ENCODE results near the gene SRMS. TPM values are rescaled to one million over a fixed set of nuclear protein-coding genes. Genes with fewer than 3 reads are reported as not detected.

Gene SRMS
- total and polyA plus RNA-seq, 2 of the 13 experiments (the other 11 are each of a cell fraction or from before 2014, with no cell fraction given) = not detected

- Histone ChIP-seq H2AFZ (ENCODE audit: low read length) (no peak overlapping the region), H3K27me3 (ENCODE audit: control insufficient read depth in 1 of 2, insufficient read depth in 2 of 2, low read length in 2 of 2) (peaks cover 28 to 67% of the 10 kb centered on the region in 2 experiments), H3K4me3 (replicated peaks in 1 of 3; ENCODE audit: insufficient read depth in 1 of 3, low read depth in 2 of 3, low read length in 3 of 3) (no peak overlapping the region), H3K9me3 (ENCODE audit: low read length) (no peaks in the 10 kb centered on the region), H3K36me3 (replicated peaks in 1 of 2; ENCODE audit: control insufficient read depth in 1 of 2, insufficient read depth in 2 of 2, low read length in 2 of 2) (no peaks in the 10 kb centered on the region), H3K9ac (ENCODE audit: insufficient read depth, low read depth, low read length) (no peak overlapping the region), H3K27ac (ENCODE audit: extremely low read length, insufficient read depth, low read length) (no peak overlapping the region), H3K4me1 (ENCODE audit: insufficient read depth, low read length) (peaks cover 12% of the 10 kb centered on the region; the same call in 1 of the 2 replicates), H3K79me2 (ENCODE audit: insufficient read depth, low read length) (no peaks in the 10 kb centered on the region), H3K4me2 (ENCODE audit: low read depth, low read length) (no peak overlapping the region), H4K20me1 (ENCODE audit: insufficient read depth, low read length) (peaks cover 6% of the 10 kb centered on the region; the same call in 1 of the 2 replicates)
- ATAC-seq (no peak), DNase-seq (ENCODE audit: low spot score) (no peak), FAIRE-seq (no peak)
- in situ Hi-C loops (cut with HindIII; ENCODE audit: extremely low pct_ligation_motif_present, low pct_unique_long_range_greater_than_20kb) (no loop called here), intact Hi-C loops (cut with micrococcal nuclease; ENCODE audit: unreplicated experiment) (no loop called here)
- WGBS (ENCODE audit: low lambda C conversion rate) = 6% methylated on average over 2 of the region's 2 CpGs
- 0 out of 2 replicates have a peak, but pooled peaks have one; percentile 20 for TF ChIP-seq ZNF710 (CRISPR knock-in tag; IDR thresholded peaks at IDR 0.05; ENCODE audit: borderline replicate concordance)
- no peak for TF ChIP-seq MZF1 (CRISPR knock-in tag; IDR thresholded peaks at IDR 0.05; ENCODE audit: borderline replicate concordance)
- POLR2A ChIA-PET = no interaction called here
- no TSS peak for BruUV-seq (replicated peaks)
- CTCF ChIA-PET (ENCODE audit: low intra/inter-chr PET ratio, low total read pairs) = no interaction called here
These were observed 55.0 kb downstream of the SRMS start for GRCh38 chr20:63492518-63492917.

- in situ Hi-C loops (cut with HindIII; ENCODE audit: extremely low pct_ligation_motif_present, low pct_unique_long_range_greater_than_20kb) = no loop called here
- H4K20me1 ChIP-seq (ENCODE audit: insufficient read depth, low read length) = peaks cover 6% of the 10 kb centered on the region; the same call in 1 of the 2 replicates
- no peak overlapping the region for H3K27ac ChIP-seq (ENCODE audit: extremely low read length, insufficient read depth, low read length)
- H3K36me3 ChIP-seq (replicated peaks in 1 of 2; ENCODE audit: control insufficient read depth in 1 of 2, insufficient read depth in 2 of 2, low read length in 2 of 2) = no peaks in the 10 kb centered on the region
- TF ChIP-seq PHF8 (CRISPR knock-in tag; IDR thresholded peaks at IDR 0.05) = no peak
- no peak for TF ChIP-seq ZNF260 (CRISPR knock-in tag; IDR thresholded peaks at IDR 0.05; ENCODE audit: borderline replicate concordance, low read depth)
- no peak for TF ChIP-seq RBFOX2 (IDR thresholded peaks at IDR 0.05; ENCODE audit: low read depth, low read length)
- peak; percentile 35; the same call in 1 of the 2 replicates for TF ChIP-seq FOXA1 (IDR thresholded peaks at IDR 0.05)
- TF ChIP-seq FOXA1 (CRISPR knock-in tag; IDR thresholded peaks at IDR 0.05) = no peak
- 0 out of 2 replicates have a peak, but pooled peaks have one; percentile 26 for TF ChIP-seq RAD51 (IDR thresholded peaks at IDR 0.05; ENCODE audit: borderline replicate concordance)
- TF ChIP-seq NONO (IDR thresholded peaks at IDR 0.05) = peak; percentile 16; the same call in 1 of the 2 replicates
- TF ChIP-seq NONO (CRISPR knock-in tag; conservative IDR thresholded peaks at IDR 0.05) = no peak
- no peak for TF ChIP-seq ZKSCAN1 (IDR thresholded peaks at IDR 0.05; ENCODE audit: low read length)
- TF ChIP-seq TRIM22 (IDR thresholded peaks at IDR 0.05) = peak; percentile 79; the same call in 1 of the 2 replicates
- no peak for TF ChIP-seq ZNF333 (CRISPR knock-in tag; IDR thresholded peaks at IDR 0.05; ENCODE audit: borderline replicate concordance)
- TF ChIP-seq IKZF1 (IDR thresholded peaks at IDR 0.05) = peak; percentile 76; the same call in 1 of the 2 replicates
- H3K4me3 ChIP-seq (replicated peaks in 1 of 3; ENCODE audit: insufficient read depth in 1 of 3, low read depth in 2 of 3, low read length in 3 of 3) = no peak overlapping the region
- H3K9ac ChIP-seq (ENCODE audit: insufficient read depth, low read depth, low read length) = no peak overlapping the region
- BruUV-seq (replicated peaks) = no TSS peak
- WGBS (ENCODE audit: low lambda C conversion rate) = 14% methylated on average over 4 of the region's 4 CpGs
- H3K27me3 ChIP-seq (ENCODE audit: control insufficient read depth in 1 of 2, insufficient read depth in 2 of 2, low read length in 2 of 2) = peaks cover 23 to 64% of the 10 kb centered on the region in 2 experiments
- no peak for DNase-seq (ENCODE audit: low spot score)
- CTCF ChIA-PET (ENCODE audit: low intra/inter-chr PET ratio, low total read pairs) = no interaction called here
- H3K9me3 ChIP-seq (ENCODE audit: low read length) = no peaks in the 10 kb centered on the region
- intact Hi-C loops (cut with micrococcal nuclease; ENCODE audit: unreplicated experiment) = no loop called here
- FAIRE-seq = no peak
- H3K79me2 ChIP-seq (ENCODE audit: insufficient read depth, low read length) = no peaks in the 10 kb centered on the region
- no peak overlapping the region for H2AFZ ChIP-seq (ENCODE audit: low read length)
- ATAC-seq = no peak
- peaks cover 12% of the 10 kb centered on the region; the same call in 1 of the 2 replicates for H3K4me1 ChIP-seq (ENCODE audit: insufficient read depth, low read length)
- POLR2A ChIA-PET = no interaction called here
- no peak overlapping the region for H3K4me2 ChIP-seq (ENCODE audit: low read depth, low read length)
These were observed 55.8 kb downstream of the SRMS start for GRCh38 chr20:63491635-63492230.
